GM23338 (cell line): Measurements from ENCODE around the gene EXPH5. TPM values are rescaled to one million over a fixed set of nuclear protein-coding genes. Genes with fewer than 3 reads are reported as not detected.
A peak's percentile ranks its signal among the peaks of the same experiment; 100 is the strongest.

Source experiments
- ATAC-seq: fragments of 200-7000 bp; cut with Tn5 transposase; 3 replicates; pipeline ENCODE4 v1.9.1; 2020
- DNase-seq: peaks from one replicate; pipeline ENCODE4 v3.0.0-alpha.2; 2015; ENCODE audit warnings: low spot score
- H2AFZ ChIP-seq: fragments of 200-600 bp; sonication (generic); 2 replicates; pipeline ENCODE4 v1.8.0; 2016; ENCODE audit warnings: antibody characterized with exemption, mild to moderate bottlenecking, moderate library complexity
- H3F3A ChIP-seq: fragments of 200-600 bp; sonication (generic); replicated peaks from 2 replicates; pipeline ENCODE4 v1.8.0; 2017; ENCODE audit warnings: antibody characterized with exemption, mixed run types, low read depth
- H3K27ac ChIP-seq: fragments of 200-600 bp; sonication (generic); 2 replicates; pipeline ENCODE4 v1.6.1; 2016; ENCODE audit warnings: low read depth
- H3K27me3 ChIP-seq: fragments of 200-600 bp; sonication (generic); 2 replicates; pipeline ENCODE4 v1.8.0; 2016; ENCODE audit warnings: mild to moderate bottlenecking, mixed run types, moderate library complexity; ENCODE audit not compliant: insufficient read depth
- H3K36me3 ChIP-seq: fragments of 200-600 bp; sonication (generic); 2 replicates; pipeline ENCODE4 v1.8.0; 2016; ENCODE audit warnings: mild to moderate bottlenecking; ENCODE audit not compliant: insufficient read depth
- H3K4me1 ChIP-seq: fragments of 200-600 bp; sonication (generic); 2 replicates; pipeline ENCODE4 v1.8.0; 2016; ENCODE audit warnings: mild to moderate bottlenecking, moderate library complexity; ENCODE audit not compliant: insufficient read depth
- H3K4me2 ChIP-seq: fragments of 200-600 bp; sonication (generic); 2 replicates; pipeline ENCODE4 v1.7.1; 2017; ENCODE audit warnings: mixed run types
- H3K4me3 ChIP-seq: fragments of 200-600 bp; sonication (generic); 2 replicates; pipeline ENCODE4 v1.6.1; 2016; ENCODE audit warnings: mixed run types
- H3K79me2 ChIP-seq: fragments of 200-600 bp; sonication (generic); replicated peaks from 2 replicates; pipeline ENCODE4 v1.8.0; 2017; ENCODE audit warnings: mild to moderate bottlenecking; ENCODE audit not compliant: insufficient read depth
- H3K9me2 ChIP-seq: fragments of 200-600 bp; sonication (generic); 2 replicates; pipeline ENCODE4 v1.8.0; 2017; ENCODE audit not compliant: insufficient read depth
- H4K20me1 ChIP-seq: fragments of 200-600 bp; sonication (generic); replicated peaks from 2 replicates; pipeline ENCODE4 v1.8.0; 2017; ENCODE audit warnings: mild to moderate bottlenecking; ENCODE audit not compliant: insufficient read depth
- H3K27ac Mint-ChIP-seq: 2 replicates; pipeline ENCODE4 v1.8.0; 2020; ENCODE audit warnings: inconsistent platforms, mild to moderate bottlenecking, moderate library complexity, mixed read lengths
- H3K27me3 Mint-ChIP-seq: 3 replicates; pipeline ENCODE4 v1.8.0; 2022; ENCODE audit warnings: low read depth, mild to moderate bottlenecking, moderate library complexity, mixed read lengths, inconsistent platforms; ENCODE audit not compliant: insufficient read depth, poor library complexity
- H3K36me3 Mint-ChIP-seq: 3 replicates; pipeline ENCODE4 v1.8.0; 2021; ENCODE audit warnings: low read depth, mild to moderate bottlenecking, inconsistent platforms, moderate library complexity, mixed read lengths
- H3K4me1 Mint-ChIP-seq: 3 replicates; pipeline ENCODE4 v1.8.0; 2020; ENCODE audit warnings: mild to moderate bottlenecking, inconsistent platforms, mixed read lengths
- H3K4me3 Mint-ChIP-seq: 3 replicates; pipeline ENCODE4 v1.8.0; 2021; ENCODE audit warnings: moderate library complexity, mild to moderate bottlenecking, inconsistent platforms, mixed read lengths
- H3K9me3 Mint-ChIP-seq: 3 replicates; pipeline ENCODE4 v1.8.0; 2020; ENCODE audit warnings: moderate library complexity, mild to moderate bottlenecking, inconsistent platforms, mixed read lengths
- CREB1 ChIP-seq: fragments of 250-450 bp; sonication (Bioruptor Pico); IDR thresholded peaks from 2 replicates; pipeline ENCODE4 v1.5.0; 2020; ENCODE audit warnings: low read depth, mild to moderate bottlenecking, moderate library complexity
- EZH2 ChIP-seq: fragments of 200-600 bp; sonication (generic); IDR thresholded peaks from one replicate; pipeline ENCODE4 v1.8.0; 2017; ENCODE audit warnings: antibody characterized with exemption, mild to moderate bottlenecking, low read depth; ENCODE audit not compliant: unreplicated experiment
- EZH2phosphoT487 ChIP-seq: fragments of 200-600 bp; sonication (generic); IDR thresholded peaks from one replicate; pipeline ENCODE4 v1.8.1; 2018; ENCODE audit warnings: antibody characterized with exemption; ENCODE audit not compliant: unreplicated experiment
- JUNB ChIP-seq: IDR thresholded peaks from one replicate; pipeline ENCODE4 v1.6.1; 2016; ENCODE audit warnings: antibody characterized with exemption; ENCODE audit not compliant: unreplicated experiment
- NANOG ChIP-seq: IDR thresholded peaks from 2 replicates; pipeline ENCODE4 v1.6.1; 2016; ENCODE audit warnings: antibody characterized with exemption, borderline replicate concordance
- POLR2AphosphoS5 ChIP-seq: IDR thresholded peaks from 2 replicates; pipeline ENCODE4 v1.6.1; 2016; ENCODE audit warnings: antibody characterized with exemption, low read depth
- STAT1 ChIP-seq: IDR thresholded peaks from one replicate; pipeline ENCODE4 v1.6.1; 2016; ENCODE audit warnings: antibody characterized with exemption; ENCODE audit not compliant: unreplicated experiment
- ZNF114 ChIP-seq: fragments of 250-450 bp; sonication (Bioruptor Pico); IDR thresholded peaks from 2 replicates; pipeline ENCODE4 v1.5.0; 2020; ENCODE audit warnings: mild to moderate bottlenecking, moderate library complexity
- ZNF331 ChIP-seq: fragments of 250-450 bp; sonication (Bioruptor Pico); IDR thresholded peaks from 2 replicates; pipeline ENCODE4 v1.5.0; 2020; ENCODE audit warnings: low read depth, mild to moderate bottlenecking, moderate library complexity
- polyA plus RNA-seq: library from polyadenylated mRNA; unstranded; fragments of >200 nt; fragmentation: Nextera tagmentation; extraction: Ambion mirVana; gene quantifications from 2 replicates; pipeline ENCODE4 v1.2.1, GENCODE V29; 2016
- total RNA-seq: library from RNA; depleted of rRNA; stranded (reverse); fragments of >200 nt; shearing (Covaris generic); gene quantifications from 2 replicates; pipeline ENCODE4 v1.2.3, GENCODE V29; 2014
- TF ChIP-seq, protein P1 (sequence below): IDR thresholded peaks from one replicate; pipeline ENCODE4 v1.6.1; 2018; ENCODE audit warnings: antibody characterized with exemption; ENCODE audit not compliant: unreplicated experiment
- TF ChIP-seq, protein P2 (sequence below), 2 experiments: fragments of 200-600 bp in 1 of 2; sonication (generic) in 1 of 2; conservative IDR thresholded peaks; 2 replicates each; pipeline versions ENCODE4 v1.5.1 to v1.6.1; 2016 to 2017; ENCODE audit warnings: antibody characterized with exemption in 2 of 2, low read depth in 2 of 2, mild to moderate bottlenecking in 2 of 2, moderate library complexity in 1 of 2
- TF ChIP-seq, protein P3 (sequence below): fragments of 250-450 bp; sonication (Bioruptor Pico); IDR thresholded peaks from 2 replicates; pipeline ENCODE4 v1.5.0; 2020; ENCODE audit warnings: mild to moderate bottlenecking, moderate library complexity
- TF ChIP-seq, protein P4 (sequence below): IDR thresholded peaks from 2 replicates; pipeline ENCODE4 v1.6.1; 2016; ENCODE audit warnings: antibody characterized with exemption

Gene EXPH5
- total and polyA plus RNA-seq, 2 experiments from 2014 or later = 3.6 to 12.6 TPM

DNA sequence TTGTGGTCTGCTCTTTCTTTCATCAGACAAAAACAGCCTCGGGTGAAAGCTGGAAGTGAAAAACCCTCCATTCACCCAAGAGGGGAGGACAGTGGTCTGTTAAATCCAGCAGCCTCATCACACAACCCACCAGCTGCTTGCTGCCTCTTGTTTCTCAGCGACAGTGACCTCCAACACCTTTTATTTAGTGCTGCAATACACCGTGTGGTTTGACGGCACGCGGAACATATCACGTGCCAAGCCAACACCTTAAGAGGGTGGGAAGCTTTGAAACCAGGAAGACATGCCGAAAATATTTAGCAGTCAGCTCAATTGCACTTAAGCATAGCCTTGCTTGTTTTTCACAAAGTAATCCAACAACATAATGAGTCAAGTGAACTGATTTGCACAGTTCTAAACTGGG is 55.5 kb downstream of the EXPH5 start:
- Histone ChIP-seq H3K79me2 (no peaks in the 10 kb centered on the region), H3K36me3 (no peaks in the 10 kb centered on the region), H2AFZ (no peak overlapping the region), H3K9me2 (no peaks in the 10 kb centered on the region), H3K4me3 (no peak overlapping the region), H3K4me1 (no peaks in the 10 kb centered on the region), H4K20me1 (no peaks in the 10 kb centered on the region), H3K4me2 (no peak overlapping the region), H3K27ac (0 out of 2 replicates have a peak overlapping the region, but pooled peaks have one; percentile 43), H3F3A (no peaks in the 10 kb centered on the region), H3K27me3 (no peaks in the 10 kb centered on the region)
- ATAC-seq (0 out of 3 replicates have a peak, but pooled peaks have one; percentile 21), DNase-seq (no peak)
- no peak for TF ChIP-seq EZH2
- TF ChIP-seq JUNB = no peak
- TF ChIP-seq ZNF114 (CRISPR knock-in tag) = no peak
- TF ChIP-seq, protein P1, sequence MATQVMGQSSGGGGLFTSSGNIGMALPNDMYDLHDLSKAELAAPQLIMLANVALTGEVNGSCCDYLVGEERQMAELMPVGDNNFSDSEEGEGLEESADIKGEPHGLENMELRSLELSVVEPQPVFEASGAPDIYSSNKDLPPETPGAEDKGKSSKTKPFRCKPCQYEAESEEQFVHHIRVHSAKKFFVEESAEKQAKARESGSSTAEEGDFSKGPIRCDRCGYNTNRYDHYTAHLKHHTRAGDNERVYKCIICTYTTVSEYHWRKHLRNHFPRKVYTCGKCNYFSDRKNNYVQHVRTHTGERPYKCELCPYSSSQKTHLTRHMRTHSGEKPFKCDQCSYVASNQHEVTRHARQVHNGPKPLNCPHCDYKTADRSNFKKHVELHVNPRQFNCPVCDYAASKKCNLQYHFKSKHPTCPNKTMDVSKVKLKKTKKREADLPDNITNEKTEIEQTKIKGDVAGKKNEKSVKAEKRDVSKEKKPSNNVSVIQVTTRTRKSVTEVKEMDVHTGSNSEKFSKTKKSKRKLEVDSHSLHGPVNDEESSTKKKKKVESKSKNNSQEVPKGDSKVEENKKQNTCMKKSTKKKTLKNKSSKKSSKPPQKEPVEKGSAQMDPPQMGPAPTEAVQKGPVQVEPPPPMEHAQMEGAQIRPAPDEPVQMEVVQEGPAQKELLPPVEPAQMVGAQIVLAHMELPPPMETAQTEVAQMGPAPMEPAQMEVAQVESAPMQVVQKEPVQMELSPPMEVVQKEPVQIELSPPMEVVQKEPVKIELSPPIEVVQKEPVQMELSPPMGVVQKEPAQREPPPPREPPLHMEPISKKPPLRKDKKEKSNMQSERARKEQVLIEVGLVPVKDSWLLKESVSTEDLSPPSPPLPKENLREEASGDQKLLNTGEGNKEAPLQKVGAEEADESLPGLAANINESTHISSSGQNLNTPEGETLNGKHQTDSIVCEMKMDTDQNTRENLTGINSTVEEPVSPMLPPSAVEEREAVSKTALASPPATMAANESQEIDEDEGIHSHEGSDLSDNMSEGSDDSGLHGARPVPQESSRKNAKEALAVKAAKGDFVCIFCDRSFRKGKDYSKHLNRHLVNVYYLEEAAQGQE = no peak
- no peak for TF ChIP-seq STAT1
- no peak for TF ChIP-seq NANOG
- TF ChIP-seq POLR2AphosphoS5 = no peak
- TF ChIP-seq, protein P2, sequence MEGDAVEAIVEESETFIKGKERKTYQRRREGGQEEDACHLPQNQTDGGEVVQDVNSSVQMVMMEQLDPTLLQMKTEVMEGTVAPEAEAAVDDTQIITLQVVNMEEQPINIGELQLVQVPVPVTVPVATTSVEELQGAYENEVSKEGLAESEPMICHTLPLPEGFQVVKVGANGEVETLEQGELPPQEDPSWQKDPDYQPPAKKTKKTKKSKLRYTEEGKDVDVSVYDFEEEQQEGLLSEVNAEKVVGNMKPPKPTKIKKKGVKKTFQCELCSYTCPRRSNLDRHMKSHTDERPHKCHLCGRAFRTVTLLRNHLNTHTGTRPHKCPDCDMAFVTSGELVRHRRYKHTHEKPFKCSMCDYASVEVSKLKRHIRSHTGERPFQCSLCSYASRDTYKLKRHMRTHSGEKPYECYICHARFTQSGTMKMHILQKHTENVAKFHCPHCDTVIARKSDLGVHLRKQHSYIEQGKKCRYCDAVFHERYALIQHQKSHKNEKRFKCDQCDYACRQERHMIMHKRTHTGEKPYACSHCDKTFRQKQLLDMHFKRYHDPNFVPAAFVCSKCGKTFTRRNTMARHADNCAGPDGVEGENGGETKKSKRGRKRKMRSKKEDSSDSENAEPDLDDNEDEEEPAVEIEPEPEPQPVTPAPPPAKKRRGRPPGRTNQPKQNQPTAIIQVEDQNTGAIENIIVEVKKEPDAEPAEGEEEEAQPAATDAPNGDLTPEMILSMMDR (conservative IDR thresholded peaks at IDR 0.05; ENCODE audit: low read depth in 2 of 2) = no peak
- TF ChIP-seq EZH2phosphoT487 = no peak
- TF ChIP-seq, protein P3, sequence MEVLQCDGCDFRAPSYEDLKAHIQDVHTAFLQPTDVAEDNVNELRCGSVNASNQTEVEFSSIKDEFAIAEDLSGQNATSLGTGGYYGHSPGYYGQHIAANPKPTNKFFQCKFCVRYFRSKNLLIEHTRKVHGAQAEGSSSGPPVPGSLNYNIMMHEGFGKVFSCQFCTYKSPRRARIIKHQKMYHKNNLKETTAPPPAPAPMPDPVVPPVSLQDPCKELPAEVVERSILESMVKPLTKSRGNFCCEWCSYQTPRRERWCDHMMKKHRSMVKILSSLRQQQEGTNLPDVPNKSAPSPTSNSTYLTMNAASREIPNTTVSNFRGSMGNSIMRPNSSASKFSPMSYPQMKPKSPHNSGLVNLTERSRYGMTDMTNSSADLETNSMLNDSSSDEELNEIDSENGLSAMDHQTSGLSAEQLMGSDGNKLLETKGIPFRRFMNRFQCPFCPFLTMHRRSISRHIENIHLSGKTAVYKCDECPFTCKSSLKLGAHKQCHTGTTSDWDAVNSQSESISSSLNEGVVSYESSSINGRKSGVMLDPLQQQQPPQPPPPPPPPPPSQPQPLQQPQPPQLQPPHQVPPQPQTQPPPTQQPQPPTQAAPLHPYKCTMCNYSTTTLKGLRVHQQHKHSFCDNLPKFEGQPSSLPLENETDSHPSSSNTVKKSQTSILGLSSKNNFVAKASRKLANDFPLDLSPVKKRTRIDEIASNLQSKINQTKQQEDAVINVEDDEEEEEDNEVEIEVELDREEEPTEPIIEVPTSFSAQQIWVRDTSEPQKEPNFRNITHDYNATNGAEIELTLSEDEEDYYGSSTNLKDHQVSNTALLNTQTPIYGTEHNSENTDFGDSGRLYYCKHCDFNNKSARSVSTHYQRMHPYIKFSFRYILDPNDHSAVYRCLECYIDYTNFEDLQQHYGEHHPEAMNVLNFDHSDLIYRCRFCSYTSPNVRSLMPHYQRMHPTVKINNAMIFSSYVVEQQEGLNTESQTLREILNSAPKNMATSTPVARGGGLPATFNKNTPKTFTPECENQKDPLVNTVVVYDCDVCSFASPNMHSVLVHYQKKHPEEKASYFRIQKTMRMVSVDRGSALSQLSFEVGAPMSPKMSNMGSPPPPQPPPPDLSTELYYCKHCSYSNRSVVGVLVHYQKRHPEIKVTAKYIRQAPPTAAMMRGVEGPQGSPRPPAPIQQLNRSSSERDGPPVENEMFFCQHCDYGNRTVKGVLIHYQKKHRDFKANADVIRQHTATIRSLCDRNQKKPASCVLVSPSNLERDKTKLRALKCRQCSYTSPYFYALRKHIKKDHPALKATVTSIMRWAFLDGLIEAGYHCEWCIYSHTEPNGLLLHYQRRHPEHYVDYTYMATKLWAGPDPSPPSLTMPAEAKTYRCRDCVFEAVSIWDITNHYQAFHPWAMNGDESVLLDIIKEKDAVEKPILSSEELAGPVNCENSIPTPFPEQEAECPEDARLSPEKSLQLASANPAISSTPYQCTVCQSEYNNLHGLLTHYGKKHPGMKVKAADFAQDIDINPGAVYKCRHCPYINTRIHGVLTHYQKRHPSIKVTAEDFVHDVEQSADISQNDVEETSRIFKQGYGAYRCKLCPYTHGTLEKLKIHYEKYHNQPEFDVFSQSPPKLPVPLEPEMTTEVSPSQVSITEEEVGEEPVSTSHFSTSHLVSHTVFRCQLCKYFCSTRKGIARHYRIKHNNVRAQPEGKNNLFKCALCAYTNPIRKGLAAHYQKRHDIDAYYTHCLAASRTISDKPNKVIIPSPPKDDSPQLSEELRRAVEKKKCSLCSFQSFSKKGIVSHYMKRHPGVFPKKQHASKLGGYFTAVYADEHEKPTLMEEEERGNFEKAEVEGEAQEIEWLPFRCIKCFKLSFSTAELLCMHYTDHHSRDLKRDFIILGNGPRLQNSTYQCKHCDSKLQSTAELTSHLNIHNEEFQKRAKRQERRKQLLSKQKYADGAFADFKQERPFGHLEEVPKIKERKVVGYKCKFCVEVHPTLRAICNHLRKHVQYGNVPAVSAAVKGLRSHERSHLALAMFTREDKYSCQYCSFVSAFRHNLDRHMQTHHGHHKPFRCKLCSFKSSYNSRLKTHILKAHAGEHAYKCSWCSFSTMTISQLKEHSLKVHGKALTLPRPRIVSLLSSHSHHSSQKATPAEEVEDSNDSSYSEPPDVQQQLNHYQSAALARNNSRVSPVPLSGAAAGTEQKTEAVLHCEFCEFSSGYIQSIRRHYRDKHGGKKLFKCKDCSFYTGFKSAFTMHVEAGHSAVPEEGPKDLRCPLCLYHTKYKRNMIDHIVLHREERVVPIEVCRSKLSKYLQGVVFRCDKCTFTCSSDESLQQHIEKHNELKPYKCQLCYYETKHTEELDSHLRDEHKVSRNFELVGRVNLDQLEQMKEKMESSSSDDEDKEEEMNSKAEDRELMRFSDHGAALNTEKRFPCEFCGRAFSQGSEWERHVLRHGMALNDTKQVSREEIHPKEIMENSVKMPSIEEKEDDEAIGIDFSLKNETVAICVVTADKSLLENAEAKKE (CRISPR knock-in tag) = no peak
- TF ChIP-seq, protein P4, sequence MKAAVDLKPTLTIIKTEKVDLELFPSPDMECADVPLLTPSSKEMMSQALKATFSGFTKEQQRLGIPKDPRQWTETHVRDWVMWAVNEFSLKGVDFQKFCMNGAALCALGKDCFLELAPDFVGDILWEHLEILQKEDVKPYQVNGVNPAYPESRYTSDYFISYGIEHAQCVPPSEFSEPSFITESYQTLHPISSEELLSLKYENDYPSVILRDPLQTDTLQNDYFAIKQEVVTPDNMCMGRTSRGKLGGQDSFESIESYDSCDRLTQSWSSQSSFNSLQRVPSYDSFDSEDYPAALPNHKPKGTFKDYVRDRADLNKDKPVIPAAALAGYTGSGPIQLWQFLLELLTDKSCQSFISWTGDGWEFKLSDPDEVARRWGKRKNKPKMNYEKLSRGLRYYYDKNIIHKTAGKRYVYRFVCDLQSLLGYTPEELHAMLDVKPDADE = no peak
- no peak for TF ChIP-seq CREB1
- TF ChIP-seq ZNF331 (CRISPR knock-in tag) = no peak
- Mint-ChIP-seq H3K36me3 (no peaks in the 10 kb centered on the region), H3K27ac (0 out of 2 replicates have a peak overlapping the region, but pooled peaks have one; percentile 43), H3K4me1 (peaks cover 13% of the 10 kb centered on the region; the same call in 2 of the 3 replicates), H3K9me3 (no peaks in the 10 kb centered on the region), H3K27me3 (no peaks in the 10 kb centered on the region), H3K4me3 (no peak overlapping the region)
